Stimulated activated CD8-positive, alpha-beta memory T cell treated with anti-CD3 and anti-CD28 coated beads, Interleukin-7, amount 100 ng/mL, for 48 hours (primary cell): ENCODE data around the gene TTYH1.

Experiments
- DNase-seq, 2 donors: peaks; one replicate each; pipeline ENCODE4 v3.0.0-alpha.2; 2020; ENCODE audit warnings: low read depth in 1 of 2; ENCODE audit errors: extremely low read depth in 1 of 2

TTYH1 gene

GRCh38 chr19:54473892-54474372, 58.7 kb downstream of the TTYH1 start:
- DNase-seq: no peak

- DNase-seq: no peak
These were observed 60.4 kb downstream of the TTYH1 start for GRCh38 chr19:54475706-54476105.

- no peak for DNase-seq
These were observed 62.4 kb downstream of the TTYH1 start for GRCh38 chr19:54477650-54478049.

- DNase-seq: no peak
These were observed 63.5 kb downstream of the TTYH1 start for GRCh38 chr19:54478677-54479266.

GRCh38 chr19:54480051-54480450, 64.8 kb downstream of the TTYH1 start:
- DNase-seq: no peak

GRCh38 chr19:54481326-54481930, 66.2 kb downstream of the TTYH1 start:
- no peak for DNase-seq

- no peak for DNase-seq
These were observed 67.6 kb downstream of the TTYH1 start for GRCh38 chr19:54482889-54483288.

- no peak for DNase-seq
These were observed 69.2 kb downstream of the TTYH1 start for GRCh38 chr19:54484451-54484850.

GRCh38 chr19:54485851-54486250, 70.6 kb downstream of the TTYH1 start:
- DNase-seq: no peak
